H1 (cell line): Measurements from ENCODE around the gene ABHD12. TPM values are rescaled to one million over a fixed set of nuclear protein-coding genes. Genes with fewer than 3 reads are reported as not detected.

Experiments
- POLR2AphosphoS5 ChIP-seq: IDR thresholded peaks from 2 replicates; pipeline ENCODE4 v1.6.1; 2011; ENCODE audit warnings: low read depth, low read length
- SP2 ChIP-seq: IDR thresholded peaks from 2 replicates; pipeline ENCODE4 v1.6.1; 2012; ENCODE audit warnings: mild to moderate bottlenecking, low read length, inconsistent platforms
- USF2 ChIP-seq: IDR thresholded peaks from 2 replicates; pipeline ENCODE4 v1.6.1; 2011; ENCODE audit warnings: low read length, improper control_type of control experiment
- polyA plus RNA-seq, 7 experiments: library from polyadenylated mRNA; depleted of rRNA in 3 of 7; stranded (reverse) in 5 of 7; unstranded in 2 of 7; fragments of >200 nt in 5 of 7; fragments of 200-250 nt in 2 of 7; gene quantifications; 1 replicate in 5 of 7; 2 replicates in 1 of 7; 4 replicates in 1 of 7; pipeline versions ENCODE4 v1.2.1 to v1.2.3, GENCODE V29; 2011 to 2013; ENCODE audit warnings: missing spikeins in 2 of 7, mixed read lengths in 2 of 7
- total RNA-seq: library from RNA; stranded (reverse); fragmentation: NEBNext Ultra II Directional; extraction: Animal tissue kit (Norgen Biotek cat#: 25700); gene quantifications from 2 replicates; pipeline ENCODE4 v1.2.1, GENCODE V29; 2021

Gene ABHD12
- total and polyA plus RNA-seq, 2 of the 8 experiments (the other 6 are each of a cell fraction or from before 2014, with no cell fraction given), result 31.3 to 59.5 TPM

- no peak for TF ChIP-seq USF2
- no peak for TF ChIP-seq SP2
- no peak for TF ChIP-seq POLR2AphosphoS5
Measured at GRCh38 chr20:25251558-25251957, 139.1 kb downstream of the ABHD12 start (continued).
